K562 (cell line): ENCODE results near the gene ACHE. TPM values are rescaled to one million over a fixed set of nuclear protein-coding genes. Genes with fewer than 3 reads are reported as not detected.

ENCODE experiments used
- BRD9 ChIP-seq: fragments of 450-650 bp; IDR thresholded peaks from 2 replicates; pipeline ENCODE4 v1.6.1; 2018; ENCODE audit warnings: low read depth; ENCODE audit not compliant: partially characterized antibody
- CGGBP1 ChIP-seq: fragments of 250-450 bp; sonication (Bioruptor Pico); IDR thresholded peaks from 2 replicates; pipeline ENCODE4 v1.9.0; 2021; ENCODE audit warnings: mild to moderate bottlenecking
- ETV1 ChIP-seq: fragments of 450-650 bp; conservative IDR thresholded peaks from 2 replicates; pipeline ENCODE4 v1.6.1; 2016; ENCODE audit warnings: missing genetic modification characterization, control low read depth, low read depth, missing compliant biosample characterization
- KLF6 ChIP-seq: fragments of 250-450 bp; sonication (Bioruptor Pico); IDR thresholded peaks from 2 replicates; pipeline ENCODE4 v1.4.0; 2020; ENCODE audit warnings: mild to moderate bottlenecking, moderate library complexity, borderline replicate concordance
- RB1 ChIP-seq: fragments of 450-650 bp; IDR thresholded peaks from 2 replicates; pipeline ENCODE4 v1.6.1; 2017; ENCODE audit warnings: low read depth, mild to moderate bottlenecking
- REST ChIP-seq, 2 experiments: fragments of 450-650 bp; formaldehyde crosslinking in 1 of 2; IDR thresholded peaks; 2 replicates each; pipeline versions ENCODE4 v1.4.0 to v1.6.1; 2014 to 2020; ENCODE audit warnings: mild to moderate bottlenecking in 2 of 2, borderline replicate concordance in 1 of 2, low read depth in 1 of 2
- SFPQ ChIP-seq: fragments of 200-400 bp; formaldehyde crosslinking; IDR thresholded peaks from 2 replicates; pipeline ENCODE4 v1.6.1; 2017; ENCODE audit warnings: mild to moderate bottlenecking, low read depth, low read length, moderate library complexity
- ZNF384 ChIP-seq: IDR thresholded peaks from 2 replicates; pipeline ENCODE4 v1.6.1; 2012; ENCODE audit warnings: low read depth, low read length, improper control_type of control experiment
- polyA plus RNA-seq, 8 experiments: library from polyadenylated mRNA; depleted of rRNA in 4 of 8; stranded (reverse) in 5 of 8; unstranded in 3 of 8; fragments of >200 nt; fragmentation: Nextera tagmentation in 2 of 8; fragmentation: Illumina TruSeq in 1 of 8; extraction: Ambion mirVana in 2 of 8; extraction: Trizol in 1 of 8; gene quantifications; 2 replicates each; pipeline versions ENCODE4 v1.2.1 to v1.2.3, GENCODE V29; 2011 to 2014; ENCODE audit warnings: inconsistent platforms in 1 of 8, missing spikeins in 1 of 8
- total RNA-seq, 7 experiments: library from RNA; depleted of rRNA in 6 of 7; stranded (reverse); fragments of >200 nt in 6 of 7; fragmentation: Illumina TruSeq in 2 of 7; extraction: Trizol in 2 of 7; gene quantifications; 2 replicates each; pipeline versions ENCODE4 v1.2.1 to v1.2.3, GENCODE V29; 2011 to 2021; ENCODE audit warnings: low replicate concordance in 1 of 7
- TF ChIP-seq, protein P1 (sequence below), 2 experiments: IDR thresholded peaks; 2 replicates each; pipeline ENCODE4 v1.6.1; 2011; ENCODE audit warnings: borderline replicate concordance in 1 of 2, control low read depth in 1 of 2, low read depth in 1 of 2, low read length in 1 of 2, mild to moderate bottlenecking in 1 of 2, mixed read lengths in 1 of 2, moderate library complexity in 1 of 2; ENCODE audit not compliant: insufficient read depth in 1 of 2, insufficient read length in 1 of 2, poor library complexity in 1 of 2, severe bottlenecking in 1 of 2; ENCODE audit errors: extremely low read depth in 1 of 2

Gene ACHE
- total and polyA plus RNA-seq, 9 of the 15 experiments (the other 6 are each of a cell fraction or from before 2014, with no cell fraction given): 0.04 to 8.8 (median 1.9) TPM

DNA sequence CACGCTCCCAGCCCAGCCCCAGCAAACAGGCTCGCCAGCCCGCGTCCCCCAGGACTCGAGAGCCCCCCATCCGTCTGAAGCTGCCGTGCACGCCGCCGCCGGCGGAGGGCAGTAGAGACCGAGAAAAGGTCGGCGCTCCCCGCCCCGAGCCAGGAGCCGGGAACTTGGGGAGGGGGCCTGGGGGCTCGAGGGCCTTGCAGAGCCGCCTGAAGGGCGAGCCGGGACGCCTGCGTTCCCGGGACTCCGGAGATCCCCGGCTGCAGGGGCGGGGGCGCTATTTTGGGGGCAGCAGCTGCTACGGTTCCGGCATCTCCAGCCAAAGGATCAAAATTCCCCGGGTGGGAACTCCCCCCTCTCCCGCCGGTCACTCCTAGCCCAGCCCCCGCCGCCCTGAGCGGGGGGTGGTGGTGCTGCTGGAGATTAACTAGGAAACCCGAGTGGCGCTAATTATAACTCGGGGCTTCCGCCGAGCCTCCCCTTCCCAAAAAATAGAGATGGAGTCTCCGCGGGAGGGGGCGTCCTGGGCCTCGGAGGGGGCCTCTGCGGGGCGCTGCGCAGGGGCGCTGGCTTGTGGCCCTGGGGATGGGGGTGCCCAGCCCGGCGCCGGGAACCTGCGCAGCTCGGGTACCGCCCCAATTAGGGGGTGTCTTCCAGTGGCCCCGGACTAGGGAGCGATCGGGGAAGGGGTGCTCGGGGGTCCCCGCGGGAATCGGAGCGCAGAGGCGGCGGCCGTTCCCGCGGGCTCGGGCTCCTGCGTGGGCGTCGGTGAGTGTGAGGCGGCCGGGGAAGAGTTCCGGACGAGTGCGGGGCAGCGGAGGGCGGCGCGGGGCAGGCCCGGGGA lies 608 bp downstream of the ACHE start (continued):
- TF ChIP-seq KLF6 (CRISPR knock-in tag) (no peak), SFPQ (no peak), REST (IDR thresholded peaks at IDR 0.05; ENCODE audit: borderline replicate concordance) (peak; percentile 77), REST (CRISPR knock-in tag; IDR thresholded peaks at IDR 0.05; ENCODE audit: low read depth) (no peak), ETV1 (tag) (0 out of 2 replicates have a peak, but pooled peaks have one; percentile 10), RB1 (0 out of 2 replicates have a peak, but pooled peaks have one; percentile 40), CGGBP1 (CRISPR knock-in tag) (0 out of 2 replicates have a peak, but pooled peaks have one; percentile 27), BRD9 (peak; percentile 62), ZNF384 (no peak)
- TF ChIP-seq, protein P1, sequence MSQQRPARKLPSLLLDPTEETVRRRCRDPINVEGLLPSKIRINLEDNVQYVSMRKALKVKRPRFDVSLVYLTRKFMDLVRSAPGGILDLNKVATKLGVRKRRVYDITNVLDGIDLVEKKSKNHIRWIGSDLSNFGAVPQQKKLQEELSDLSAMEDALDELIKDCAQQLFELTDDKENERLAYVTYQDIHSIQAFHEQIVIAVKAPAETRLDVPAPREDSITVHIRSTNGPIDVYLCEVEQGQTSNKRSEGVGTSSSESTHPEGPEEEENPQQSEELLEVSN (IDR thresholded peaks at IDR 0.05; ENCODE audit: borderline replicate concordance in 1 of 2, extremely low read depth in 1 of 2, insufficient read depth in 1 of 2, insufficient read length in 1 of 2, low read depth in 1 of 2, low read length in 1 of 2, poor library complexity in 1 of 2, severe bottlenecking in 1 of 2): peak in 1 of 2 experiments; percentile 37
